Measurements from ENCODE around the gene MCF2L2.

MCF2L2 gene

DNA sequence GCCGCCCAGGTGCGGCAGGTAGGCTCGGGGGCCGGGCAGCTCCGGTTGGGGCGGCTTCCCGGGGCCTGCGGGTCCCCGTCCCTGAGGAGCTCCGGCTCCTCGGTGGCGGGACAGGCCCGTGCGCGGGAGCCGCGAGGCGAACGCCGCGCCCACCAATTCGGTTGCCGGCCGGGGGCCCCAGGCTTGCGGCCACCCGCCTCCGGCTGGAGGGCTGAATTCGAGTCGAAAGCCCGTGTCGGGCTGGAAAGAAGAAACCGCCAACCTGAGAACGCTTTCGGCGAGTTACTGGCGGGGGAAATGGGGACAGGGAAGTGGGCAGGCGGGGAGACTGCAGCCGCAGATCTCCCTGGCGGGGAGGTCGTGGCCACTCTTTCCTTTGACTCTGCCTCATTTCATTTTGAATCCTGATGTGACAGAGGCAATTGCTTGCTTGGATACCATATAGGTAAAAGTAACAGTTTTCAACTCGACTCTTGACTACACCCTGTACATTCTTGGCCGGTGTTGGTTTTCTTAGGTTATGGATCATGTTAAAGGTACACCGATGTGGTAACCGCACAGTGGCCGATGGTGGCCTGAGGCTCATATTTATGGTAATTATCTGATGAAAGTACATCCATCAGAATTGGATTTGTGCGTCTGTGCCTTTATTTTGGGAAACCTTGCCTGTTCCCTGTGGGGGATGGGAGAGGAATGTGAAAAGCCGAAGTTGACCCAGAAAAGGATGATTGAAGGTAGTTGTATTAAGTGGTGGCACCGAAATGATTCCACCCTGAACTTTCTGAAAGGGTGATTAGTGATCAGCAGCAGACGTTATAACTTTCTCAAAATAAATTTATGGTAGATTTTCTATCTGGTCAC lies 173.7 kb downstream of the MCF2L2 start:
- DNase-seq = no peak
- no peaks in the 10 kb centered on the region for H3K27me3 ChIP-seq (replicated peaks)
- peak overlapping the region; percentile 49 for H3K27ac ChIP-seq
- no peaks in the 10 kb centered on the region for H3K36me3 ChIP-seq (replicated peaks)
- in situ Hi-C loops (cut with HindIII; ENCODE audit: low pct_ligation_motif_present, low sequenced_read_pairs) = no loop called here
- H3K4me3 ChIP-seq (ENCODE audit: low read depth, low read length) = peak overlapping the region; percentile 82
- TF ChIP-seq, protein P1, sequence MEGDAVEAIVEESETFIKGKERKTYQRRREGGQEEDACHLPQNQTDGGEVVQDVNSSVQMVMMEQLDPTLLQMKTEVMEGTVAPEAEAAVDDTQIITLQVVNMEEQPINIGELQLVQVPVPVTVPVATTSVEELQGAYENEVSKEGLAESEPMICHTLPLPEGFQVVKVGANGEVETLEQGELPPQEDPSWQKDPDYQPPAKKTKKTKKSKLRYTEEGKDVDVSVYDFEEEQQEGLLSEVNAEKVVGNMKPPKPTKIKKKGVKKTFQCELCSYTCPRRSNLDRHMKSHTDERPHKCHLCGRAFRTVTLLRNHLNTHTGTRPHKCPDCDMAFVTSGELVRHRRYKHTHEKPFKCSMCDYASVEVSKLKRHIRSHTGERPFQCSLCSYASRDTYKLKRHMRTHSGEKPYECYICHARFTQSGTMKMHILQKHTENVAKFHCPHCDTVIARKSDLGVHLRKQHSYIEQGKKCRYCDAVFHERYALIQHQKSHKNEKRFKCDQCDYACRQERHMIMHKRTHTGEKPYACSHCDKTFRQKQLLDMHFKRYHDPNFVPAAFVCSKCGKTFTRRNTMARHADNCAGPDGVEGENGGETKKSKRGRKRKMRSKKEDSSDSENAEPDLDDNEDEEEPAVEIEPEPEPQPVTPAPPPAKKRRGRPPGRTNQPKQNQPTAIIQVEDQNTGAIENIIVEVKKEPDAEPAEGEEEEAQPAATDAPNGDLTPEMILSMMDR (IDR thresholded peaks at IDR 0.05; ENCODE audit: low read depth, low read length, missing control alignments) = no peak

DNA sequence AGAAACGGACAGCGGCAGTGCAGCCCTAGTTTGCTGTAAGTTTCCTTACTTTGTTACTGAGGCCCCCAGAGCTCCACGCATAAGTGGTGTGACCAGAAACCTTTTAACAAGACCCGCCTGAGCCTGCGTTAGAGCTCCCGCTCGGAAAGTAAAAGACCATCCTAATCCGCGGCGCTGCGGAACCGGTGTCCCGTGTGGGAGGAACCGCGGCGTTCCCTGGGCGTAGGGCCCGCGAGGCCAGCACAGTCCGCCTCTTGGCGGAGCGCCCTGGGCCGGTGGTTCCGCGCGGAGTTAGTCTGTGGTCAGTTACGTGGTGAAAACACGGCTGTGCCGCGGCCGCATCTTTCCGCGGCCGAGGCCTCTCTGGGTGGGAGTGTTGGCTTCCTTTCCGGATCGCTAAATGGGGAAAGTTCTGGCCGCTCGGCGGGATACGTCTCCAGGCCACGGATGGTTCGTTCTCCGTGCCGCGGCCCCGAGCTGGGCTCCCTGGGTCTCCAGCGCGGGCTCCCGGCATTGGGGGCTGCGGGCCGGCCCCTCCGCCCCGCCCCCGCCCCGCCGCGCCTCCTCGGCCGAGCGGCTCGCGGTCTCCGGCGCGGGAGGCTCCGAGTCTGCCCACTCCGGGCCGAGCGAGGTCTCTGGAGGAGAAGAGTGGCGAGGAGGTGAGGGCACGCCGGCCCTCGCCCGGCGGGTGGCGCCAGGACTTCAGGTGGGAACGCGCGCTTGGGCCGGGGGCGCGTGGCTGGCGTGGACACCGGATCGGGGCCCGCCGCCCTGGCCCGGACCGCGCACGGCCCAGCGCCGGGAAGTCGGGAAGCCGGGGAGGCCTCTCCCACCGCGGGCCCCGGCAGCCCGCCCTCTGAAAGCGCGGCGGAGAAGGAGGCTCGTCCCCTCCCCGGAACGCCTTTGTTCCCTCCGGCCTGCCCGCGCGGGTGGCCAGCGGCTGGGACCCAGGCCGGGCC lies 174.6 kb downstream of the MCF2L2 start:
- Histone ChIP-seq H3K36me3 (replicated peaks) (no peaks in the 10 kb centered on the region), H3K4me3 (ENCODE audit: low read depth, low read length) (peak overlapping the region; percentile 82), H3K27me3 (replicated peaks) (no peaks in the 10 kb centered on the region), H3K27ac (peak overlapping the region; percentile 49)
- DNase-seq = peak; percentile 53
- in situ Hi-C loops (cut with HindIII; ENCODE audit: low pct_ligation_motif_present, low sequenced_read_pairs) = no loop called here
- TF ChIP-seq, protein P1 (IDR thresholded peaks at IDR 0.05; ENCODE audit: low read depth, low read length, missing control alignments) = no peak

DNA sequence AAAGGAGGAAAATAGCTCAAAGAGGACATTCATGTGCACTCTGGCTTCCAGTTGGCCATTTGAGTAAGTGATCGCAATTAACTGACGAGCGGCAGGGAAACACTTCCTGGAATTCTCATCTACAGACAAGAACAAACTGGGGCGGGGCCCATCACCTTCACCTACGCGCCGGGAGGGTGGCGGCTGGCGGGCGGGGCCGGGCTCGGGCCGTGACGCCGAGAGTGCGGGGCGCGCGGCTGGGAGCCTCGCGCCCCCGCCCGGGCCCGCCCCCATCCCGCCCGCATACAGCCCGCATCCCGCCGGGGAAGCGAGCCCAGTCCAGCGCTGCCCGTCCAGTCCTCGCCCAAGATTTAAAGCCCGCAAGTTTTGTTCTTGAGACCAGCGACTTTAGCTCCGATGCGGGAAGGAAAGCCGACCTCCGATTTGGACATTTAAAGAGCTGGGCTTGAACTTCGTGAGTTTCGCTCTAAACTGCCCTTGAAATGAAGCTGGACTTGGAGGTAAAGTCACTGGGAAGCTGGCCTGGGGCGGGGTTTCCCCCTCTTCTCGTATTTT lies 175.4 kb downstream of the MCF2L2 start, which contains the start of gene B3GNT5:
Gene B3GNT5, plus strand, starts transcription at position 281 of the 555 bp plus-strand sequence. CDS start 16,546 bp downstream, outside the sequence.
- in situ Hi-C loops (cut with HindIII; ENCODE audit: low pct_ligation_motif_present, low sequenced_read_pairs) = no loop called here
- TF ChIP-seq, protein P1 (IDR thresholded peaks at IDR 0.05; ENCODE audit: low read depth, low read length, missing control alignments) = no peak
- H3K27me3 ChIP-seq (replicated peaks) = no peaks in the 10 kb centered on the region
- no peaks in the 10 kb centered on the region for H3K36me3 ChIP-seq (replicated peaks)
- H3K27ac ChIP-seq = peak within 1 kb of the TSS; percentile 49
- DNase-seq = no peak
- H3K4me3 ChIP-seq (ENCODE audit: low read depth, low read length) = peak within 1 kb of the TSS; percentile 82

DNA sequence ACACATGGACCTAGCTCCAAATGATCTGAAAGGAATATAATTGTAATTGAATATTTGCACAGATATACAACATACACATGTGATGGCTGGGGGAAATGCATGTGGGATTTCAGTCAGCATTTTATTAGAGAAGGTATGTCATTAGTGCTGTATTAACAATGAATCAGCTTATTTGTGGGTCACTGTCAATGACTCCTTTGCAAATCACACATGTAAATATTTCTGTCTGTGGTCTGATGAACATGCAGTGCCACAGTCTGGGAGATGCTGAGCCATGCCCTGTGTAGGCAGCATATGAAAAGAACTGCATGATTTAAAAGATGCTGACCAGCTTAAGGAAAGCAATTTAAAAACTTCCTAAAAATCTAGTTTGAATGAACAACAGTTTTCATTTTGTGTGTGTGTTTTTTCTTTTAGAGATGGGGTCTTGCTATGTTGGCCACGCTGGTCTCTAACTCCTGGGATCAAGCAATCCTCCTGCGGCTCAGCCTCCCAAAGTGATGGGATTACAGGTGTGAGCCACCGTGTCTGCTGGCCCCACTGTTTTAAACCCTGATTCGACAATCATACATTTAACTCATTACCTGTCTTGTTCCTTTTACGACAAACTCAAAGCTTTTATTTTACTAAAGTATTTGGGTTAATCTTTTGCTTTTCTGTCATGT lies 176.2 kb downstream of the MCF2L2 start:
- Histone ChIP-seq H3K27me3 (replicated peaks) (no peaks in the 10 kb centered on the region), H3K27ac (no peak overlapping the region), H3K36me3 (replicated peaks) (no peaks in the 10 kb centered on the region), H3K4me3 (ENCODE audit: low read depth, low read length) (no peak overlapping the region)
- in situ Hi-C loops (cut with HindIII; ENCODE audit: low pct_ligation_motif_present, low sequenced_read_pairs) = no loop called here
- no peak for DNase-seq
- TF ChIP-seq, protein P1 (IDR thresholded peaks at IDR 0.05; ENCODE audit: low read depth, low read length, missing control alignments) = no peak

DNA sequence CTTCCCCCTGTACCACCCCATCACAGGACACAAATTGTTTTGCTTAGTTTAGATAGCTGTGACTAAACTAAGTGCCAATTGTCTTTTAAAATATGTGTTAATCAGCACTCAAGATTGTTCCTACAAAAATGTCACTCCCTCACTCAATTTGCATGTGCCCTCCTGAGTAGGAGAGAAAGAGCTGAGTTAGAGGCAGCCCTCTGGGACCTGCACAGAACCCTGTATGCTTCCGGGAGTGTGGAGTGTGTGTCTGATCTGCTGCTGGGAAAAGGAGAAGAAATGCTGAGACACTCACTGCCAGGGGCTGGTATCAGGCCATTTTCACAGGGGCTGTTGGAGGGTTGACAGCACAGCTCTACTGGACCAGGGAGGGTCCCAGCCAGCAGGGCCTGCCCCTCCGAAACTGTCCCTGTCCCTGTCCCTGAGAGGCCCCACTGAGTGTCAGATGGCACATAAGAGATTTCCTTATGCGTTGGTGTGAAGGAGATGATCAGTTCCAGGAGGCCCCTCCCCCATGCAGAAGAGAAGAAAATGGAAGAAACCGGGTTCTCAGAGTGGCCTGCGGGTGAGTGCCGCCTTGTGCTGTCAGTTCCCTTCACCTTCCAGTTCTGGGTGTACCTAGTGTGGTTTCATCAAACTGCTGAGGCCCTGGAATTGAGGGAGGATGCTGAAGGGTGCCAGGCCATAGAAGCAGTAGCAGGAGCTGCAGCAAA lies 179.3 kb downstream of the MCF2L2 start:
- Histone ChIP-seq H3K4me3 (ENCODE audit: low read depth, low read length) (no peak overlapping the region), H3K27me3 (replicated peaks) (no peaks in the 10 kb centered on the region), H3K36me3 (replicated peaks) (no peaks in the 10 kb centered on the region), H3K27ac (no peak overlapping the region)
- DNase-seq = no peak
- TF ChIP-seq, protein P1 (IDR thresholded peaks at IDR 0.05; ENCODE audit: low read depth, low read length, missing control alignments) = no peak
- in situ Hi-C loops (cut with HindIII; ENCODE audit: low pct_ligation_motif_present, low sequenced_read_pairs) = no loop called here
